Left colon (tissue), 2 donors: Measurements from ENCODE around the gene CLEC18B. TPM values are rescaled to one million over a fixed set of nuclear protein-coding genes. Genes with fewer than 3 reads are reported as not detected.
"Not testable (repeated sequence)": the region's sequence is repeated elsewhere in the genome, so short reads cannot be mapped to it uniquely, and the experiment has no call there.

Experiments used
- ATAC-seq: fragments of 200-7000 bp; cut with Tn5 transposase; one replicate; pipeline ENCODE4 v1.9.1; 2020; ENCODE audit warnings: mild to moderate bottlenecking, moderate library complexity
- DNase-seq, 2 donors: peaks; one replicate each; pipeline ENCODE4 v3.0.0-alpha.2; 2020
- intact Hi-C, 2 donors: fragments of 100-400 bp; cut with DNase I in 1 of 2; cut with micrococcal nuclease in 1 of 2; formaldehyde crosslinking; loops; one replicate each; pipeline versions ENCODE4 v1.11.2 to v1.14.0; 2022; cut with DNase I, micrococcal nuclease
- total RNA-seq, 2 donors: library from RNA; stranded (reverse); fragmentation: NEBNext Ultra II Directional; extraction: Animal tissue kit (Norgen Biotek cat#: 25700); gene quantifications; one replicate each; pipeline ENCODE4 v1.2.1, GENCODE V29; 2021
- donor health status: DM: no; HTN: no; CAD: no.
- donor health status: DM: yes; HTN: yes; CAD: no.

The CLEC18B gene
- total RNA-seq, 2 donors from 2014 or later: 1.6 to 3.4 TPM

GRCh38 chr16:74448990-74449389 is 27.7 kb upstream of the CLEC18B start:
- DNase-seq (peak; percentile 56 to 68), ATAC-seq (peak; percentile 92)
- intact Hi-C loops: no loop called here

- DNase-seq (no peak), ATAC-seq (no peak)
- intact Hi-C loops: no loop called here
Observed at GRCh38 chr16:74447578-74447977, 26.3 kb upstream of the CLEC18B start.

GRCh38 chr16:74446866-74447265 is 25.6 kb upstream of the CLEC18B start:
- DNase-seq: no peak
- intact Hi-C loops: no loop called here
- ATAC-seq: no peak

DNA sequence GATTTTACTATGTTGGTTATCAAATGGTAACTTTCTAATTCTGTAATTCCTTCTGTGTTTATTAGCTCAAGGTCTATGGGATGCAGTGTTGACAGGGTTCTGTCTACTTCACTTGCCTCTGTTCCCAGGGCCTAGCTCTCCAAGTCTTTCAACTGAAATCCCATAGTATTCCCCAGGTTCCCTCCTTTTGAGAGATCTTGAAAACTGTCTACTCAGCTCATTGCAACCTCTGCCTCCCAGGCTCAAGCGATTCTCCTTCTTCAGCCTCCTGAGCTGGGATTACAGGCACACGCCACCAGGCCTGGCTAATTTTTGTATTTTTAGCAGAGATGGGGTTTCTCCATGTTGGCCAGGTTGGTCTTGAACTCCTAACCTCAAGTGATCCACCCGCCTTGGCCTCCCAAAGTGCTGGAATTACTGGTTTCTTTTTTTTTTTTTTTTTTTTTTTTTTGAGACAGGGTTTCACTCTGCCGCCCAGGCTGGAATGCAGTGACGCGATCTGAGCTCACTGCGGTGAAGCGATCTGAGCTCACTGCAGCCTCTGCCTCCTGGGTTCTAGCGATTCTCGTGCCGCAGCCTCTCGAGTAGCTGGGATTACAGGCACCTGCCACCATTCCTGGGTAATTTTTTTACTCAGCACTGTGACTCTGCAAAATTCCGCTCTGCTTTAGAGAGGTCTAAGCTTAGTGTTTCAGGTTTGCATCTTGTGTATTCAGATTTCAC is 22.5 kb upstream of the CLEC18B start:
- intact Hi-C loops, ATAC-seq, DNase-seq: not testable (repeated sequence)

DNA sequence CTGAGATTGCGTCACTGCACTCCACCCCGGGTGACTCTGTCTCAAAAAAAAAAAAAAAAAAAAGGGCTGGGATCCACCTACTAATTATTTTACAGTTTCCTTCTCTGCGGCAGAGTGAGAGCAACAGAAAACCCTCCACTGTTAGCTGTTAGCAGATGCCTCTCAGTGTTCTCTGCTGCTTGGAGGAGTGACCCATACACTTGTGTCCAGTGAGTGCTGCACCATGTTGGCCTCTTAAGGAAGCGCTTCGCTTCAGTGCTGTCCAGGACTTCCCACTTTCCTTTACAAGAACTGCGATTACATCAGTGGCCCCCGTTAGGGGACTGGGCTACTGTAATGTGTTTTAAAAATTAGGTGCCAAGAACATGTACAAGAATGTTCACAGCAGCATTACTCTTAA is 18.4 kb upstream of the CLEC18B start:
- ATAC-seq: peak; percentile 70
- no peak for DNase-seq
- intact Hi-C loops: no loop called here

- no peak for ATAC-seq
Observed at GRCh38 chr16:74438492-74438979, 17.3 kb upstream of the CLEC18B start.

DNA sequence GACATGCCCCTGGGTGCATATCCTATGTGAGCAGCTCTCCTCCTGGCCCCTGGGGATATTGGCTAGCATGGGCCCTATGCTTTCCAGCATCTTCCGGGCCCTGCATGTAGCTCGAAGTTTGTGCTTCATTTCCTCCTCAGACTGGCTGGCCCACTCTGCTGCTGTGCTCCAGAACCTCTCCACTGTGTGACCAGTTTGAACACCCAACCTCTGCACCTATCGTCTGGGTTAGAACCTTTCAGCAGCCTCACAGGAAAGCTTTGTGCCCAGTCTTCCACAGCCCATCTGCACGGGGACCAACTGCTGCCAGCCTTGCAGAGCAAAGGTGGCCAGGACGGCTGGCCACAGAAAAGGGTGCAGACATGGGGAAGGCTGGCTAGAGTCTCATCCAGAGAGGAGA is 10.2 kb upstream of the CLEC18B start:
- DNase-seq: no peak
- no peak for ATAC-seq
- intact Hi-C loops: no loop called here

More at GRCh38 chr16:74438492-74438979, 17.3 kb upstream of the CLEC18B start:
- no peak for DNase-seq
- intact Hi-C loops: no loop called here

GRCh38 chr16:74430036-74430712 is 8.9 kb upstream of the CLEC18B start:
- intact Hi-C loops: not testable (repeated sequence)
- ATAC-seq (peak; percentile 91), DNase-seq (peak; percentile 33 to 63)

GRCh38 chr16:74428493-74428892 is 7.2 kb upstream of the CLEC18B start:
- DNase-seq, intact Hi-C loops: not testable (repeated sequence)
- ATAC-seq: peak; percentile 20

- ATAC-seq, intact Hi-C loops, DNase-seq: not testable (repeated sequence)
Observed at GRCh38 chr16:74425751-74426150, 4.5 kb upstream of the CLEC18B start.

- DNase-seq, intact Hi-C loops, ATAC-seq: not testable (repeated sequence)
Observed at GRCh38 chr16:74423721-74424120, 2.4 kb upstream of the CLEC18B start.

DNA sequence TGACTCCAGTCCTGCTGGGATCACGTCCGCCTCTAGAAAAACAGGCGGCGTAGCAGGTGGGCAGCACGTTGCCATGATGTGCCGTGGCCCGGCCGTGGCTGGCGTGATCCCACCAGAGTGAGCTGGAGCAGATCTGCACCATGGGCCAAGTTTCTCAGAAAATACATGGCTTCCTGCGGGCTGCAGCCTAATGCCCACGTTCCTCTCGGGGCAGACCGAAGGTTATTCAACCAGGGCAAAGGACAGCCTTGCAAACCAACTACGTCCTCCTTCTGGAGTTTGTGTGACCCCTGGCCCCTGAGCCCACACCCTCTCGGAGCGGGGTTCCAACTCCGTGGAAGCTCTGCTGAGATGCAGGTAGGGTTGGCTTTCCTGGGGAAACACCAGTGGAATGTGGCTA is 808 bp upstream of the CLEC18B start:
- intact Hi-C loops, DNase-seq: not testable (repeated sequence)

DNA sequence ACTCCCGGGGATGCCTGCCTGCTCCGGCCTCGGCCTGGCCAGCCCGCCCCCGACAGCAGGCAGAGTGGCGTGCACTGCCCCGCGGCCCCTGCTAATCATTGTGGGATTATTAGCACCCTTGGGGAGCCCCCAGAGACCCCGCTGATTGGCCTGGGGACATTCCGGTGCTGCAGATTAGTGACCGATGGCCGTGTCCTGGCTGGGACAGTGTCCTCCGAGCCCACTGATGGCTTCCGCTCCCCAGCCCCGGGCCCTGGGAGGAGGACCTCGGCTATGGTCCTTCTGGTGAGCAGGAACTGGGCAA is 156 bp upstream of the CLEC18B start:
- ATAC-seq, DNase-seq, intact Hi-C loops: not testable (repeated sequence)

More for the DNA sequence above, 808 bp upstream of the CLEC18B start:
- ATAC-seq: not testable (repeated sequence)

DNA sequence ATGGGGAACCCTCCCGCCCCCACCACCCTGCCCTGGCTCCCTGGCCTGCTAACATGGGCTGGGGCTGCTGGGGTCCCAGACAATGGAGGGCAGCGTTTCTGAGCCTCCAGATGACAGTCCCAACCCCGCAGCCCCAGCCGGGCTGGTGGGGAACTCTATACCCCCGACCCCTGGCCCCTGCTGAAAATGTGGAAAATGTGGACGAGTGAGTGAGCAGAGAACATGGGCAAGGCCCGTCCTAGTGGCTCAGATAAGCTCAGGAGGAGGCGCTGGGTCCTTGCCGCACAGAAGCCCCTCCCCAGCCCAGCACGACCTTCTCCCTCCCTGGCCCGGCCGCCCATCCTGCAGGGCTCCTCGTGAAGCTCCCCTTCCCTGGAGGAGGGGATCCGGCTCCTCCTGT is 1.5 kb downstream of the CLEC18B start:
- ATAC-seq, DNase-seq, intact Hi-C loops: not testable (repeated sequence)

- DNase-seq, ATAC-seq, intact Hi-C loops: not testable (repeated sequence)
Observed at GRCh38 chr16:74417897-74418296, 3.4 kb downstream of the CLEC18B start.

DNA sequence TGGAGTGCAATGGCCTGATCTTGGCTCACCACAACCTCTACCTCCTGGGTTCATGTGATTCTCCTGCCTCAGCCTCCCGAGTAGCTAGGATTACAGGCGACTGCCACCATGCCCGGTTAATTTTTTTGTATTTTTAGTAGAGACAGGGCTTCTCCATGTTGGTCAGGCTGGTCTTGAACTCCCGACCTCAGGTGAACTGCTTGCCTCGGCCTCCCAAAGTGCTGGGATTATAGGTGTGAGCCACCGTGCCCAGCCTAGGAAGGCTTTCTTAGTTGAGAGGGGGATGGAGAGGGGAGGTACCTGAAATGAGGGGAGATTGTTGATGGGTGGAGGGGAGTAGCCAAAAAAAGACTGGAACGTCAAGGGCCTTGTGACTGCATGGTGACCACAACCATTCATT is 7.4 kb downstream of the CLEC18B start:
- ATAC-seq, intact Hi-C loops, DNase-seq: not testable (repeated sequence)

DNA sequence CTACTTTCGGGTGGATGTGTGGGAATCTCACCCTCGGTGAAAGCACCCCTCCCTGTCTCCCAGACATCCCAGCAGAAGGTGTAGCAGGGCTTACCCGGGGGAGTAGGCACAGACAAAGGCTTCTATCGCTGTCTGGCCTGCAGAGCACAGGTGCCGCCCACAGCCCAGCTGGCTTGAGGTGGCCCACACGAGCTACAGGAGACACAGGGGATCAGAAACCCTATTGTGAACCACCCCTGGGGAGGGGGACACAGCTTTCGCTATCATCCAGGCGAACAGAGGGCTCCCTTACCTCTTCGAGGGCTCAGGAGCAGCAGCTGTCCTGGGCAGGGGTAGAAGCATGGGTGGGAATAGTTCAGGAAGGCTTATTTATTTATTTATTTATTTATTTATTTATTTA is 7.8 kb downstream of the CLEC18B start:
- ATAC-seq, DNase-seq, intact Hi-C loops: not testable (repeated sequence)

- intact Hi-C loops, ATAC-seq, DNase-seq: not testable (repeated sequence)
Observed at GRCh38 chr16:74412775-74413390, 8.4 kb downstream of the CLEC18B start.

- ATAC-seq, intact Hi-C loops, DNase-seq: not testable (repeated sequence)
Observed at GRCh38 chr16:74412138-74412774, 9.0 kb downstream of the CLEC18B start.
